NAMALWA (cell line): ENCODE measurements around the gene SMIM11.
A peak's percentile ranks its signal among the peaks of the same experiment; 100 is the strongest.
"Not testable (repeated sequence)": the region's sequence is repeated elsewhere in the genome, so short reads cannot be mapped to it uniquely, and the experiment has no call there.

Source experiments
- DNase-seq: peaks from one replicate; pipeline ENCODE4 v3.0.0-alpha.2; 2015; ENCODE audit warnings: low spot score

The SMIM11 gene, protein sequence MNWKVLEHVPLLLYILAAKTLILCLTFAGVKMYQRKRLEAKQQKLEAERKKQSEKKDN

DNA sequence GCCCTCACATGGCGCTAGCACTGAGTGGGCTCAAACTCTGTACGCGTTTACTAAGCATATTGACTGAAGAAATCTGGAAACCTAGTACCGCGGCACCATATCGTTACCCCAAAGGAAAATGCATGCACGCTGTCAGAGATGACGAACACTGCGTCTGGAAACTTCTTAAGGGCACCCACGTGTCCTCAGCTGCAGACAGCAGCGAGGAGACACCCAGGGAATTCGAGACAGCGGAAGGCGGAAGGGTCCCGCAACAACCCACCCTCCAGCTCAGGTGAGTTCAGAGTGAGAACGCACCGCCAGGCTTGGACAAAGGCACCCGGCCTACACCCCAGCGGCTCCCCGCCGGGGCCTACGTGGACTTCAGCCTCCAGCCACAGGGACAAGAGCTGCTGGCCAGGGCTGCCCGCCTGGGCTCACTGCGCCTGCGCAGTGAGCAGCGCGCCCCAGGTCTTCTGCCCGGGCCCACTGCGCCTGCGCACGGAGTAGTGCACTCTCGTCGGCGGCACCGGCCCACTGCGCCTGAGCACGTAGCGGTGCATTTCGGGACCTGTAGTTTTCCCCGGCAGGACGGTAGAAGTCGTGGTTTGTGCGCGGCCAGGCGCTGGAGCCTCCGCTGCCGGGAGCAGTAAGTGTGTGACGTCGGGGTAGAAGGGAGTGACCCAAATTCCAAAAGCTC is at the start of gene SMIM11:
Gene SMIM11, plus strand, starts transcription at position 568 of the 679 bp plus-strand sequence. CDS start 3,998 bp downstream, outside the sequence.
- DNase-seq = not testable (repeated sequence)

GRCh38 chr21:34330055-34330454 is 45.3 kb upstream of the SMIM11 start:
- no peak for DNase-seq

DNA sequence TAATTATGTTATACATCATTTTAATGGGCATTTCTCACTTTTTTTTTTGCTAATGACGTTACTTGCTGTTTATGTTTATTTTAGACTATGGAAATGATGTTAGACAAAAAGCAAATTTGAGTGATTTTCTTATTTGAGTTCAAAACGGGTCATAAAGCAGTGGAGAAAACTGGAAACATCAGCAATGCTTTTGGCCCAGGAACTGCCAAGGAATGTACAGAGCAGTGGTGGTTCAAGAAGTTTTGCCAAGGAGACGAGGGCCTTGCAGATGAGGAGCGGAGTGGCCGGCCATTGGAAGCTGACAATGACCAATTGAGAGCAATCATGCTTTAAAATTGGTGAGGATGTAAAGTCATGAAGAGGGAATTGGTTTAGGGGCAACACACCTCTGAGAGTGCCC is 43.6 kb upstream of the SMIM11 start:
- DNase-seq = no peak

- no peak for DNase-seq
Observed at GRCh38 chr21:34332347-34332746, 43.0 kb upstream of the SMIM11 start.

GRCh38 chr21:34333121-34333739 is 42.1 kb upstream of the SMIM11 start:
- no peak for DNase-seq

GRCh38 chr21:34335316-34335715 is 40.0 kb upstream of the SMIM11 start:
- no peak for DNase-seq

- no peak for DNase-seq
Observed at GRCh38 chr21:34336245-34336644, 39.1 kb upstream of the SMIM11 start.

- no peak for DNase-seq
Observed at GRCh38 chr21:34336756-34337391, 38.4 kb upstream of the SMIM11 start.

- DNase-seq = no peak
Observed at GRCh38 chr21:34337741-34338140, 37.6 kb upstream of the SMIM11 start.

DNA sequence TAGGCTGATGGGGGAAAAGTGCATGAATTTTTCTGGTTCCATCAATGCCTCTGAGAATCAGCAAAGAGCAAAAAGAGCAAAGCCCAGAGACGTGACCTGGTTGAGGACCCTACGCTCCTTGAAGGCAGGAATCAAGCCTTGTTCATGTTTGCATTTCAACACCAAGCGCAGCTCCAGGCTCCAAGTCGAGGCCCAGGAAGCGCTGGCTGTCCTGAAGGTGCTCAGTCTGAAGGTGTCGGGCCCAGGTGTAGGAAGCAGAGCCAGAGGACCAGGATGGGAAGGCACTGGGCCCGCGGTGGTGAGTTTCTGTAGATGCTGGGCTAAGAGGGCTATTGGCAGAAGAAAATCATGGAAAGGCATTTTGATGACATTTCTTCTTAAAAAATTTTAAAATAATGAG is 37.1 kb upstream of the SMIM11 start:
- DNase-seq = no peak

GRCh38 chr21:34340061-34340460 is 35.2 kb upstream of the SMIM11 start:
- DNase-seq = no peak

- no peak for DNase-seq
Observed at GRCh38 chr21:34342476-34342875, 32.8 kb upstream of the SMIM11 start.

- DNase-seq = no peak
Observed at GRCh38 chr21:34343347-34343746, 32.0 kb upstream of the SMIM11 start.

DNA sequence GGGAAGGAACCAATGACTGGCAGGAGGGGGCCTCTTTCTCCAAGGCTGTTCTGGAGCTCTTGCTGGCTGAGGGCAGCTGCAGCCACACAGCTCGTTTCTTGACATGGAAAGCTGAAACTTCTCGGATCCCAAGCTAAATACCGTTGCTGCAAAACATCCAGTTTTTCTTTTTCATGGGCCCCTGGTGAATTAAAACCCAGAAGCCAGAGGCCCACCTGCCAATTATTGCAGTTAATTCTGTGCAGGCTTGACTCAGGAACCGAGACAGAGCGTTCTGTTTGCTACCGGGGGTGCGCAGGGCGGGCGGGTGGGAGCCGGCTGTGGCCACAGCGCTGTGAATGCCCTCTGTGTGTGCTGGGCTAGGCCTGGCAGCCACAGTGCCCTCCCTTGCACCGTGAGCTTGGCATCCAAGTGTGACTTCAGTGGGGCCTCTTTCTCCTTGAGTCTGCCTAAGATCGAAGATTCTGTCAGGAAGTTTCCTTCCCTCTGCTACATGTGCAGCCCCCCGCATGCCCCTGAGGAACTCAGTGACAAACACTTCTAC is 31.4 kb upstream of the SMIM11 start:
- no peak for DNase-seq

- DNase-seq = no peak
Observed at GRCh38 chr21:34344584-34344983, 30.7 kb upstream of the SMIM11 start.

DNA sequence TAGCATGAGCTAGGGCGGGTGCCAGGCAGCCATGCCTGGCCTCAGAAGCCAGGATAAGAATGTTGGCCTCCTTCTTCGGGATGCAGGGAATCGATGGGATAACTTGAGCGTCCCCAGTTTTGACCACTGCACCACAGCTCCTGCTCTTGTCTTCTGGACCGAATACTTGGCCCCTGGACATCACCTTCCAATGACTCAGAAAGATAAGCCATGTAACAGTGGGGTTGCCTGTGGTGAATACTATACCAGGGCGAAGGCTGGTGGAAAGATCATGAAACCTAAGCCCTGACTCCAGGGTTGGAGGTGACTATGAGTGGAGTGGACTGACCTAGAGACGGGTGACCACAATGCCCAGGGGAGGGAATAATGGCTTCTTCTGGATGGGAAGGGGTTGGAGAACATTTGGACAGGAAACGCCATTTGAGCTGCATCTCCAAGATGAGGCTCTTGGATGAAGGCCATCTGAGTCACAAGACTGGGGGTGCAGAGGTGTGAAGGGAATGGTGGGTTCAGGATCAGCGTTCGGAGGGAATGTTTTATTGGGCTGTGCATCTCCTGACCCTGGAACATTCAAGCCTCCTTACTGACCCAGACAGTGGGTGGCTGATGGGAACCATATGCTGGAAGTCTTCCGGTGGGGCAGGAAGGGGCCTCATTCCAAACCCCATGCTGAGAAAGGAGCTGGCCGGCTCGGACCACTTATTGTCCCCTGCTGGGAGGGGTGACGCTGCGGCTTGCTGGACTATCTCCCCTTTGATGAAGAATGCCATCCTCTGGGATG is 30.0 kb upstream of the SMIM11 start:
- no peak for DNase-seq

GRCh38 chr21:34345892-34346291 is 29.4 kb upstream of the SMIM11 start:
- DNase-seq = no peak

DNA sequence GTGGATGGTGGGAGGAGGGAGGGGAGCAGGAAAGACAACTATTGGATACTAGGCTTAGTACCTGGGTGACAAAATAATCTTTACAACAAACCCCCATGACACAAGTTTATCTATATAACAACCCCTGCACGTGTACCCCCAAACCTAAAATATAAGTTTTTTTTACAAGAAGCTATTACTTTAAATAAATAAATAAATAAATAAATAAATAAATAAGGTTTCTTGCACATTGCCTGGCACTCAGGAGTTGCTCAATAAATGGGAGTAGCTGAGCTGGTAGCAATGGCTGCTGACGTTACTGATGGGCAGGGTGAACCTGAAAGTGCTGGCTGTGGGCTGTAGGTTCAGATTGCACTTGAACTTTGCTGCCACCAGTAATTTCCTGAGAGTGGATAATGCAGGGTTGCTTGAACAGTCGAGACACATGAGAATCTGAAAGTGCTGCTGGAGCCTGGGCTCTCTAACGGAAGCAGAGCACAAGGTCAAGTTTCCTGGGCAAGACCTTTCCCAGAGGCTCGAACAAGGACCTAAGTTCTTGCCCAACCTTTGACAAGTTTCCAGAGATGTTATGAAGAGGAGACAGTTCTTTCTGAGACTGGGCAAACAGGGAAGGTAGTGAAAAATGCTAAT is 26.3 kb upstream of the SMIM11 start:
- no peak for DNase-seq

- peak; percentile 86 for DNase-seq
Observed at GRCh38 chr21:34351786-34352241, 23.5 kb upstream of the SMIM11 start.

DNA sequence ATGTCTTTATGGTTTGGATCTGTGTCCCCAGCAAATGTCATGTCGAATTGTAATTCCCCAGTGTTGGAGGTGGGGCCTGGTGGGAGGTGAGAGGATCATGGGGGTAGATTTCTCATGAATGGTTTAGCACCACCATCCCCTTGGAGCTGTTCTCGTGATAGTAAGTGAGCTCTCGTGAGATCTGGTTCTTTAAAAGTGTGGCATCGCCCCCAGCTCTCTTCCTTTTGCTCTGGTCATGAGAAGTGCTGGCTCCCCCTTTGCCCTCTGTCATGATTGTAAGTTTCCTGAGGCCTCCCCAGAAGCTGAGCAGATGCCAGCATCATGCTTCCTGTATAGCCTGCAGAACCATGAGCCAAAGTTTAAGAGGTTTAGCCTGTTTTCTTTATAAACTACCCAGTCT is 22.8 kb upstream of the SMIM11 start:
- no peak for DNase-seq

DNA sequence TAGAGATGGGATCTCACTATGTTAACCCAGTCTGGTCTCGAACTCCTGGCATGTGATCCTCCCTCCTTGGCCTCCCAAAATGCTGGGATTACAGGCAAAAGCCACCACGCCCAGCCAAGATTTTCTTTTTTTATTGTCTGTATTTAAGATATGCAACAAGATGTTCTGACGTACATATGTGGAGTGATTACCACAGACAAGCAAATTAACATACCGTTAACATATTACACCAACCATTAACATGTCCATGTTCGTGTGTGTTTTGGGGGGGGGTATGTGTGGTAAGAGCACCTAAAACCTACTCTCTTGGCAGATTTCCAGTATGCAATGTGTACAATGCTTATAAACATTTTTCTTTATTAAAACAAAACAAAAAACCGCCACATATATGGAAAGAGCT is 22.1 kb upstream of the SMIM11 start:
- DNase-seq = no peak

- DNase-seq = no peak
Observed at GRCh38 chr21:34354836-34355235, 20.5 kb upstream of the SMIM11 start.
